Fibroblast of the aortic adventitia (primary cell): Measurements from ENCODE around the gene LSM7. TPM values are rescaled to one million over a fixed set of nuclear protein-coding genes. Genes with fewer than 3 reads are reported as not detected.

ENCODE experiments used
- DNase-seq: peaks from one replicate; pipeline ENCODE4 v3.0.0-alpha.2; 2010; ENCODE audit warnings: low read depth
- H3K4me3 ChIP-seq: 2 replicates; pipeline ENCODE4 v1.5.1; 2011; ENCODE audit warnings: low read depth, mild to moderate bottlenecking, control low read depth, low read length, moderate library complexity
- CTCF ChIP-seq: IDR thresholded peaks from 2 replicates; pipeline ENCODE4 v1.5.1; 2011; ENCODE audit warnings: mild to moderate bottlenecking, low read length, control low read depth, inconsistent platforms; ENCODE audit not compliant: insufficient read depth
- total RNA-seq: library from RNA; depleted of rRNA; stranded (reverse); fragments of >200 nt; gene quantifications from 2 replicates; pipeline ENCODE4 v1.2.3, GENCODE V29; 2012; ENCODE audit warnings: low replicate concordance

The LSM7 gene
- total RNA-seq, 1 donor: 108 TPM

GRCh38 chr19:2365201-2365970 is 37.0 kb upstream of the LSM7 start:
- DNase-seq: no peak
- no peak for TF ChIP-seq CTCF
- H3K4me3 ChIP-seq: no peak overlapping the region

GRCh38 chr19:2363419-2363818 is 35.0 kb upstream of the LSM7 start:
- TF ChIP-seq CTCF: no peak
- no peak for DNase-seq
- H3K4me3 ChIP-seq: no peak overlapping the region

- DNase-seq: no peak
- H3K4me3 ChIP-seq: no peak overlapping the region
- no peak for TF ChIP-seq CTCF
These were observed 34.5 kb upstream of the LSM7 start for GRCh38 chr19:2362970-2363300.

- no peak for DNase-seq
These were observed 33.9 kb upstream of the LSM7 start for GRCh38 chr19:2362046-2362969.

GRCh38 chr19:2361246-2362045 is 33.1 kb upstream of the LSM7 start:
- DNase-seq: no peak
- no peak overlapping the region for H3K4me3 ChIP-seq
- TF ChIP-seq CTCF: no peak

More at GRCh38 chr19:2362046-2362969, 33.9 kb upstream of the LSM7 start:
- TF ChIP-seq CTCF: no peak
- no peak overlapping the region for H3K4me3 ChIP-seq

GRCh38 chr19:2360833-2361232 is 32.4 kb upstream of the LSM7 start:
- TF ChIP-seq CTCF: no peak
- no peak for DNase-seq
- H3K4me3 ChIP-seq: no peak overlapping the region
